ENCODE data around the gene SPC24. TPM values are rescaled to one million over a fixed set of nuclear protein-coding genes. Genes with fewer than 3 reads are reported as not detected.

Gene SPC24
- total RNA-seq, 1 donor from 2014 or later: 0.98 TPM

- TF ChIP-seq CTCF (IDR thresholded peaks at IDR 0.05): no peak
- ChIA-PET POLR2A (no interaction called here), CTCF (no interaction called here)
- H3K36me3 Mint-ChIP-seq (ENCODE audit: low read depth): no peaks in the 10 kb centered on the region
- intact Hi-C loops (cut with micrococcal nuclease): loop anchor here (1.0 to 5.0 kb wide), 2 partner anchors 16 to 39 kb away; partner anchors contain the start of gene SPC24
- H3K27me3 Mint-ChIP-seq: peaks cover 15% of the 10 kb centered on the region
- DNase-seq (no peak), ATAC-seq (ENCODE audit: low read depth) (no peak)
- peak overlapping the region; percentile 74 for H3K4me3 Mint-ChIP-seq
- peaks cover 19% of the 10 kb centered on the region for H3K4me1 Mint-ChIP-seq
- H3K9me3 Mint-ChIP-seq: no peaks in the 10 kb centered on the region
- no peak overlapping the region for H3K27ac Mint-ChIP-seq
These were observed 41.1 kb upstream of the SPC24 start for GRCh38 chr19:11196406-11197287.

GRCh38 chr19:11195681-11196080 lies 40.1 kb upstream of the SPC24 start:
- Mint-ChIP-seq H3K9me3 (no peaks in the 10 kb centered on the region), H3K4me1 (peaks cover 22% of the 10 kb centered on the region), H3K27me3 (peaks cover 15% of the 10 kb centered on the region), H3K36me3 (ENCODE audit: low read depth) (no peaks in the 10 kb centered on the region), H3K27ac (no peak overlapping the region), H3K4me3 (no peak overlapping the region)
- ChIA-PET POLR2A (no interaction called here), CTCF (interaction anchor here (1.0 kb wide), 1 partner anchor 70 kb away, joined by 3 read pairs; no protein-coding TSS in a partner anchor)
- DNase-seq (no peak), ATAC-seq (ENCODE audit: low read depth) (no peak)
- no peak for TF ChIP-seq CTCF (IDR thresholded peaks at IDR 0.05)
- intact Hi-C loops (cut with micrococcal nuclease): loop anchor here (5.0 kb wide), 1 partner anchor 38 kb away; the partner anchor contains the start of gene SPC24

- intact Hi-C loops (cut with micrococcal nuclease): loop anchor here (5.0 kb wide), 1 partner anchor 38 kb away; the partner anchor contains the start of gene SPC24
- H3K4me3 Mint-ChIP-seq: no peak overlapping the region
- H3K27me3 Mint-ChIP-seq: peaks cover 15% of the 10 kb centered on the region
- H3K4me1 Mint-ChIP-seq: peaks cover 25% of the 10 kb centered on the region
- ATAC-seq (ENCODE audit: low read depth) (no peak), DNase-seq (no peak)
- H3K9me3 Mint-ChIP-seq: no peaks in the 10 kb centered on the region
- H3K36me3 Mint-ChIP-seq (ENCODE audit: low read depth): no peaks in the 10 kb centered on the region
- no peak overlapping the region for H3K27ac Mint-ChIP-seq
- no peak for TF ChIP-seq CTCF (IDR thresholded peaks at IDR 0.05)
- POLR2A ChIA-PET: interaction anchor here (0.6 kb wide), 1 partner anchor 145 kb away, joined by 5 read pairs; no protein-coding TSS in a partner anchor
- CTCF ChIA-PET: interaction anchor here (1.0 kb wide), 1 partner anchor 69 kb away, joined by 3 read pairs; no protein-coding TSS in a partner anchor
These were observed 39.3 kb upstream of the SPC24 start for GRCh38 chr19:11194656-11195558.

GRCh38 chr19:11194173-11194572 lies 38.6 kb upstream of the SPC24 start:
- no peak for TF ChIP-seq CTCF (IDR thresholded peaks at IDR 0.05)
- POLR2A ChIA-PET: no interaction called here
- Mint-ChIP-seq H3K27me3 (peaks cover 15% of the 10 kb centered on the region), H3K4me3 (no peak overlapping the region), H3K9me3 (no peaks in the 10 kb centered on the region), H3K27ac (no peak overlapping the region), H3K4me1 (peaks cover 25% of the 10 kb centered on the region), H3K36me3 (ENCODE audit: low read depth) (no peaks in the 10 kb centered on the region)
- ATAC-seq (ENCODE audit: low read depth) (no peak), DNase-seq (no peak)
- CTCF ChIA-PET: no interaction called here
- intact Hi-C loops (cut with micrococcal nuclease): no loop called here

Data from activated B cell treated with CpG ODN at 0.5 μM for 24 hours (primary cell).